Cerebellar nuclear complex (tissue), 1 donor: ENCODE data around the gene CFH.
"Not testable (repeated sequence)": the region's sequence is repeated elsewhere in the genome, so short reads cannot be mapped to it uniquely, and the experiment has no call there.

Experiments
- DNase-seq, 2 experiments: peaks; one replicate each; lab custom pipeline; 2025; lab: John Stamatoyannopoulos, UW

CFH gene

DNA sequence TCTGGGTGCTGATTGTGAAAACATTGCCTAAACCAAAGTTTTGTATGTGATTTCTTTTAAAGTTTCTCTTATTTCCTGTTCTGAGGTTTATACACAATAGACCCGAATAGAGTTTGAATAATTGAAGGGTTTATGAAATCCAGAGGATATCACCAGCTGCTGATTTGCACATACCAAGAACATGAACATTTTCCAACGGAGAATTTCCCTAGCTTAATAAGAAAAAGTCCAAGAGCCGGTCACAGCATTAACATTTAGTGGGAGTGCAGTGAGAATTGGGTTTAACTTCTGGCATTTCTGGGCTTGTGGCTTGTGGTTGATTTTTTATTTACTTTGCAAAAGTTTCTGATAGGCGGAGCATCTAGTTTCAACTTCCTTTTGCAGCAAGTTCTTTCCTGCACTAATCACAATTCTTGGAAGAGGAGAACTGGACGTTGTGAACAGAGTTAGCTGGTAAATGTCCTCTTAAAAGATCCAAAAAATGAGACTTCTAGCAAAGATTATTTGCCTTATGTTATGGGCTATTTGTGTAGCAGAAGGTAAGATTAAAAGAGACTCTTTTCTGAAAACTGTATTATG lies at the start of gene CFH:
Gene CFH, plus strand, starts transcription at position 407 of the 579 bp plus-strand sequence. Its CDS starts 75 bp downstream, at position 482.
- DNase-seq, result no peak

DNA sequence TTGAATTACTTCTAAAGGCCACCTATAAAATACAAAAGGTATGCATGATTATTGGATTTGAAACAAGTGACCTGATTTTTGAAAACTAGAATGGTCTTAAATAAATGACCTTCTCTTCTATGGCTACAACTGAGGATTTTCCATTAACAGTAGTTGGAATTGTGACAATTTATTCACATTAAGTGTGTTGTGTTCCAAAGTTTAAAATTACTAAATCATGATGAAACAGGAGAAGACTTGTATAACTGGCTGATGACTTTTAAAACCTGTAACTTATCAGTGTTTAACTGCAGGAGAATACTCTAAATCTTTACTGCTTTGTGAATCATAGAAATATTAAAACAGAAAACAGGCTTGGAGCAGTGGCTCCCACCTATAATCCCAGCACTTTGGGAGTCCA lies 48.2 kb upstream of the CFH start:
- DNase-seq, result no peak

DNA sequence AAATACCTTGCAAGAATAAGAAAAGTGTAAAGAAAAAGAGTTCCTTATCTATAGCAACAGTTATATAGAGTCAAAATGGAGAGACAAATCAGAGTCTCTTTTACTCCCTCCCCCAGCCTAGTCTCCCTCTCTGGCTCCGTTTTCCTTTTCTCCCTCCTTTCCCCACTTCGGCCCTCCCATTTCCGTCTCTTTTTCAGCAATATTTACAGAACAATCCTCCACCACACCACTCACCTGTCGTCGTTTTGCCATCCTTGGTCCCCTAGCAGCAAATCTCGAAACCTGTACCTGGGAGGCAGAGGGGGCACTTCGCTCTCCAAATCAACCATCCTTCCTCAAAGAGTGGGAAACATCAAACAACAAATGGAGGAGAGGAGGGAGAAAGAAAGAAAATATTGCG lies 43.9 kb upstream of the CFH start:
- no peak for DNase-seq

DNA sequence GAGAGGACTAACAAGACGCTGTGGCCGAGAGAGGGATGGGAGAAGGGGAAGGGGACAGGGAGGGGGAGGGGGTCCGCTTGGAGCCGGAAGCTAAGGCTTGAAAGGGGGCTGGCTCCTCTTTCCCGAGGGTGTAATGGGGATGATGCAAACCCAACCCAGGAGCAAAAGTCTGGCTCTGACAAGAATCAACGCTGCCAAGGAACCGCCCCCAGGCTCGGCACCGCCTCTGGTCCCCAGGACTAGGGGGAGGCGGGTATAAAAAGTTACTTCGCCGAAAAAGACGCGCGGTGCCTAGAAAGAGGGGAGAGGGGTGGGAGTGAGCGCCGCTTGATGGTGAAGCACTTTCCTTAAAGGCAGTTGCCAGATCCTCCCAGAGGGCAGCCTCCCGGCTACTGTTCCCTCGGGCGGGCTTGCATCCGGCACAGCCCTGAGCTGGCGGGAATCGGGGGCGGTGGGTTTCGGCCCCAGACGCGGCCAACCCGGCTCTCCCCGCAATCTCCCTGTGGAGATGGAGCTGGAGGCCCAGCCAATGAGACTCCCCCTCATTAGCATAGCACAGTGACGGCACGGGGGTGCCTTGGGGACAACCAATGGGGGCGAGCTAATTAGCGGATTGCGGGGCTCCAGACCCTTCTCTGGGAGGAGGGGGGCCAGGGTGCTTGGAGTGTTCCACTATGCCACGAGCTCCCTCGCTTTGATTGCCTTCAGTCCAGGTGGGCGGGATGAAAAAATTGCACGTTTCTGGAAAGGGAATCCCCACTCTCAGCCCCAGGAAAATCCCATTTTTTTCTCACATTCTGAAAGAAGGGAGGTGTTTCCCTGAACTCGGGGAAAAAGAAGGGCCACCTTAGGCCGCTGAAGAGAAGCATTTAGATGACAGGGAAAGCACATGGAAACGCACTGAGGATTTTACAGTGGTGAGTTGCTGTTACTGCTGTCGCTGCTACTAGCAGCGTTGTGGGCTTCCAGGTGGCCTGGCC lies 43.2 kb upstream of the CFH start, which contains the start of gene KCNT2:
Gene KCNT2, minus strand, starts transcription at position 51 of the 980 bp plus-strand sequence. CDS start 131 bp downstream, outside the sequence.
- DNase-seq, result no peak

DNA sequence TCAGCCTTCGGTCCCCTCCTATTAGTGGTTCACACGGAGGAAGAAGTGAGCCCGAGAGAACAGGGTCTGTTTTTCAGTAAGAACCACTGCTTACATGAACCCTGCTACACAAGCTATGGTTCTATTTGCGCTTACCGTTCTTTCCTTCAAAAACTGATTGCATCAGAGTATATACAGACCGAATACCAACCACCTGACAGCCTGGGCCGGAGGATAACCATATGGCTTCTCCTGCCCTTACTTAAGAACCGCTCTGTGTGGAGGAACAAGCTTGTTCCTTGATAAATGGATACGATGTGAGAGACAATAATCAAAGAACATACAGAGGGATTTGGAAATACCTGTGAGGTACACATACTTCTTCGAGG lies 42.5 kb upstream of the CFH start:
- DNase-seq, result no peak

DNA sequence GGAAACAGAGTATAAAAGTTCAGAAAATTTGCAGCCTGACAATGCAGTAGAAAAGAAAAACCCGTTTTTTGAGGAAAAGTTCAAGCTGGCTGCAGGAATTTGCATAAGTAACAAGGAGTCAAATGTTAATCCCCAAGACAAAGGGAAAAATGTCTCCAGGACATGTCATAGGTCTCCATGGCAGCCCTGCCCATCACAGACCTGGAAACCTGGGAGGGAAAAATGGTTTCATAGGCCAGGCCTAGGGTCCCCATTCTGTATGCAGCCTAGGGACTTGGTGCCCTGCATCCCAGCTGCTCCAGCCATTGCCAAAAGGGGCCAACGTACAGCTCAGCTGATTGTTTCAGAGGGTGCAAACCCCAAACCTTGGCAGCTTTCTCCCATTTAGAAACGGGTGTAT lies 40.0 kb upstream of the CFH start:
- no peak for DNase-seq

DNA sequence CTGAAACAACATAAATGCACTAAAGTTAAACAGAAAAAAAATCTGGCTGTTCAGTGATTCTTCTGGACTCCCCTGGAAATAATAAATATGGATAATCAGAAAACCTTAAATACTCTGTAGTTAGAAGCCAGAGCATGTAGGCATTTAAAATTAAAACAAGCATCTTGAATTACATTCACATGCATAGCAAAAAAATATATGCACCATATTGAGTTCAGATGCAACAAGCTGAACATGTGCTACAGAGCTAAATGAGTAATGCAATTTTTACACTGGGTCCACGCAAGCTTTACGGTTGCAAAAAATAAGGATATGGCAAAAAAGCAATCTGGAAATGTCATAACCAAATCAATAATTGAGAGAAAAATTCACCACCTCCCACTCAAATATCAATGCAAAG lies 32.1 kb upstream of the CFH start:
- no peak for DNase-seq

DNA sequence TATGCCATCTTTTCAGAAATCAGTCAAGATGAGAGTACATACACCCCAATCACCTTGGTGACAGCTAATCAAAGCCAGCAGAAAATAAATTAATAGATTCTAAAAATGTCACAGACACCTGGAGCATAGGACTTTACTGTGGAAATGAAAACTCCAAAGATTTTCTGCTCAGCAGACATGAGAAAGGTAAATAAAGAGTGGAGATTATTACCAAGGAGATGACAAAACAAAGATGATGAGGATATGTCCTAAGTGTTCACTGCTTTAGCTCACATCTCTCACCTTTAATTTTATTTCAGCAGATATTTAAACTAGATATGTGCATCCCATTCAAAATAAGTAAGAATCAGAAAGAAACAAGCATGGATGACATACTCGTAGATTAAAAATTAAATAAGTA lies 28.8 kb upstream of the CFH start:
- DNase-seq, result no peak

DNA sequence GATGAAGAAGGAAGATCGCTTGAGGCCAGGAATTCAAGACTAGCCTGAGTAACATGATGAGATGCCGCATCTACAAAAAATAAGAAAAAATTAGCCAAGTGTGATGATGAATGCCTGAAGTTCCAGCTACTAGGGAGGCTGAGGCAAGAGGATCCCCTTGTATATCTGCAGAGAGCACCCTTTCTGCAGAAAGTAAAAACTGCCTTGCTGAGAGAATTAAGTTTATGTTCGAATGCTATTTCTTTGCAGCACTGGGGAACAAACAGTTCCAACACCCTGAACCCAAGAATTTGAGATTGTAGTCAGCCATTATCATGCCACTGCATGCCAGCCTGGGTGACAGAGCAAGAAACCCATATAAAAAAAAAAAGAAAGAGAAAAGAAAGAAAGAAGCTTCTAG lies 23.0 kb upstream of the CFH start:
- no peak for DNase-seq

DNA sequence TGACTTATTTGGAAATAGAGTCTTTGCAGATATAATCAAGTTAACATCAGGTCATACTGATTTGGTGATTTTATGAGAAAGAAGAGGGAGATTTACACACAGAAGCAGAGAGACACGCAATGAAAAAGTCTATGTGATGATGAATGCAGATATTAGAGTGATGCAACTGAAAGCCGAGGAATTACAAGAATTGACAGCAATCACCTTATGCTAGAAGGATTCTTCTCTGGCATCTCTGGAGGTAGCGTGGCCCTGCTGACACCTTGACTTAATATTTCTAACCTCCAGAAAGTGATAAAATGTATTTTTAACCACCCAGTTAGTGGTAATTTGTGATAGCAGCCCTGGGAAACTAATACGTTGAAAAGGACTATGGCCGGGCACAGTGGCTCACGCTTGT lies 14.2 kb upstream of the CFH start:
- DNase-seq, result no peak

DNA sequence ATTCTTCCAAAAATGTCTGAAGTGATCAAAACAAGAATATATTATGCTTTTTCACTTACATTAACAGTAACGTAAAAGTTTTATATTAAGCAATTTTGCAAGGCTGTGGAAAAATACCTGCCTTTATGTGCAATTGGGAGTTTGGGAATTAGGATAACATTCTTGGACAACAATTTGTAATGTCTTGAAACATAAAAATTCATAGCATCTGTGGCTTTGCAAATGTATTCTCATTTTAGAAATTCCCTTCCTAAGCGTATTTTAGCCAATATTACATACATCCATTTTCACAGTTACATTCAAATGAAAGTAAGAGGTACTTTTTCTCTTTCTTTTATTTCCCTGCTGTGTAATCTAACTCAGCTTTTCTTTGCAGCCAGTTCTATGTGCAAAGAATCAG lies 13.4 kb upstream of the CFH start:
- DNase-seq, result no peak

DNA sequence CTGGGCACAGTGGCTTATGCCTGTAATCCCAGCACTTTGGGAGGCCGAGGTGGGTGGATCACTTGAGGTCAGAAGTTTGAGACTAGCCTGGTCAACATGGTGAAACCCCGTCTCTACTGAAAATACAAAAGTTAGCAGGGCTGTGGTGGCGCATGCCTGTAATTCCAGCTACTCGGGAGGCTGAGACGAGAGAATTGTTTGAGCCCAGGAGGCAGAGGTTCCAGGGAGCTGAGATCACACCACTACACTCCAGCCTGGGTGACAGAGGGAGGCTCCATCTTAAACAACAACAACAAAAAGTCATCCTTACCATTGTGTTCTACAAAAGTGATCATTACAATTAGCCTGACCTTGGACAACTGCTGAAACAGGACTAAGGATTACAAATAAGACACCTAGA lies 12.6 kb upstream of the CFH start:
- not testable (repeated sequence) for DNase-seq

DNA sequence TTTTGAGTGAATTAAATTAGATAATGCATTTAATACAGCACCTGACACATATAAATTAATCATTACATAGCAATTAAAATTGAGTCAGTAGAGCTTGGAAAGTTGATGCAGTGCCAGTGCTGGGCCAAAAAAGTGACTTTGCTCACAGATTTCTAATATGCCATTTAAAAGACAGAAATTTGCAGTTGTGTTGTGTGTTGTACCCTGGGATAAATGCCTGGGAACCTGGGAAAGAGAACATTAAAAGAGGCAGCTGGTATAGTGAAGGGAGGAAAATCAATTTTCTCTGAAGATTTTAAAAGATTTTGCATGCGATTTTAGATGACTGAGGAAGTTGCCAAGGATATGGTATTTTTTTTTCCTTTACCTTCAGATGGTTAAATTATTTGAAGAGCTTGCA lies 10.9 kb upstream of the CFH start:
- no peak for DNase-seq

DNA sequence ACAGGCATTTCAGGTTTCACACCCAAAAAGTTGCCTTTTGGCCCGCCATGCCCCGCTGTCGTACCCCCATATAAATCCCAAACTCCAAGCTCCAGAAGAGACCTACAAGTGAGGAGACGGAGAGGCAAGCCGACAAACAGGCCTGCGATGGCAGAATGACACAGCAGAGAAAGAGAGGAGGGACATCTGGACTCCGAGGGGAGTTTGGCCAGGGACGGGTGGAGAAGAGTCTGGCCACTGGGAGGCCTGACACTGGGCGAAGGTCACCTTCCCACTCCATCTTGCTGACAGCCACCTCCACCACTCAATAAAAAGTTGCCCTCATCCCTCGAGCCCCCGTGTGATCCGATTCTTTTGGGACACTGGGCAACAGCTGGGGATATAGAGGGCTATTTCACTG lies 1.9 kb upstream of the CFH start:
- DNase-seq, result no peak

DNA sequence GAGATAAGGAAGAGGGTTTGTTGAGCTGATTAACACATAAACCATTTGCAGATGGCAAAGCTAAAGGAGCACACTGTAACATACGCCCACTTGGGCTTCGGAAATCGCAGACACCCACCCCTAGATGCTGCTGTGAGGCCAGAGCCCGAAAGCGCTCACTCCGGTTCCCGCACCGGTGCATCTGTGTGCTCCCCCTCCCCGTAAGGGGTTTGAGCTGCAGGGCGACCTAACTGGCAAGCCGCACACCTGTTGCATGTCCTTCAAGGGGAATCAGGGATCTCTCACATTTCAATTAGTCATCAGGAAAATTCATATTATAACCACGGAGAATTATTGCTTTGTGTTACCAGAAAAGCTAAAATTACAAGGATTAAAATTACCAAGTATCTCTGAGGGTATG lies 1.4 kb upstream of the CFH start:
- no peak for DNase-seq

DNA sequence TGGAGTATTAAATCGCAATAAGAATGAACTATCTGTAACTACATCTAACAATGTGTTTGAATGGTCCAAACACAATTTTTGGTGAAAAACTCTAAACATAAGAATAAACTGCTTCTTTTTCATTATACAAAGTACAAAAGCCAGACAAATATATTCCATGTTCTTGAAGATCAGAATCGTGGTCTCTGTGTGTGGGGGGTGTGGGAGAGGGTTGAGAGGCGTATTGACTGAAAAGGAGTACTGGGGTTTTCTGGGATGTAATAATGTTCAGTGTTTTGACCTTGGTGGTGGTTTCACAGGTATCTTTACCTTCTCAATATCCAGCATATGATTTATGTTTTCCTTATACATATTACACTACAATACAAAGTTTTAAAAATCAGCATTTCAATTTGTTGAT lies 764 bp upstream of the CFH start:
- no peak for DNase-seq

DNA sequence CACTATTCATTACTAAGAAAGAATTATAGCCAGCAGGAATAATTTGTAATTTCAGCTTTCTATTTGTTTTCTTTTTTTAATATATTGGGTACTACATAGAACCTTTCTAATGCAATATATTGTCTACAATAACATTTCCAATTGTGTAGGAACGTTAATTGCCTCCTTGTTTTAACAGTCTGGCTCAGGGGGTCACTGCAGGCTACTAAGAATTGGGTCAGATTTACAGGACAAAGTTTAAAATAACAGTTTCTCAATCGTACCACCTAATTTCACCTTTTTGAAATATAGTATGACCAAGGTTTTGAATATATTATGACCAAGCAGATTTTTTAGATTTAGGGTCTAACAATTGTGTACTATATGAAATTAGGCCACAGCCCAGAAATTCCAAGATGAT lies 2.4 kb downstream of the CFH start:
- no peak for DNase-seq

DNA sequence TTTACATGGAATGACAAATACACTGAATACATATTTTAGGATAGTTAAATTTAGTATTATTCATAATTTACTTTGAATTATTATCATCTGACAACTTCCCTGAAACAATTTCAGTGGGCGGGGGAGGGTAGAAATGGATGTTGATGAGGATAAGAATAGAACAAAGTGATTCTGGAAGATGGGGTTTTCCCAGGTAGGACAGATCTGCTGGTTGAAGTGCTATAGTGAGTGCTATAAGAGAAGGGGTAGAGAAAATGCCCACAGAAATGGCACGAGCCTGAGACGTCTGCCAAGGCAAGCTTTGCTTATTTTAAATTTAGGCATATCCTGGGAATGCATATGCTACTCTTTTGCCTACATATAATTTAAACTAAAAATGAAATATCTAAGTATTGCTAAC lies 3.2 kb downstream of the CFH start:
- no peak for DNase-seq

DNA sequence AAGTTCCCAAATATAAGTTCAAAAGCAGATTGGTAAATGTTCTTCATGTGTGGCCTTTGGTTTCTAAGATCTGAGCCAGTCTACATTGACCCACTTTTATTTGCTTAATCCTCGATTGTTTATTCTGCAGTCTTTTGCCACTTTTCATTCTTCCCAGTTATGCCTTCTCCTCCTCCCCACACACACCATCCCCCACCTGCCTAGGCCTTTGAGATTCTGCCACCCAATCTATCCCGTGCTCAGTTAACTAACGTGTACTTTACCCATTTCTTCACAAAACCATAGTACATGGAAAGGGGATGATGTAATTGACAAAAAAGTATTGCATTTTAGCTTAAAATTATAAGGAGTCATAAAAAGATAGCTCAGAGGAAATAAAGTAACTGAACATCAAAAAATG lies 3.7 kb downstream of the CFH start:
- DNase-seq, result no peak

DNA sequence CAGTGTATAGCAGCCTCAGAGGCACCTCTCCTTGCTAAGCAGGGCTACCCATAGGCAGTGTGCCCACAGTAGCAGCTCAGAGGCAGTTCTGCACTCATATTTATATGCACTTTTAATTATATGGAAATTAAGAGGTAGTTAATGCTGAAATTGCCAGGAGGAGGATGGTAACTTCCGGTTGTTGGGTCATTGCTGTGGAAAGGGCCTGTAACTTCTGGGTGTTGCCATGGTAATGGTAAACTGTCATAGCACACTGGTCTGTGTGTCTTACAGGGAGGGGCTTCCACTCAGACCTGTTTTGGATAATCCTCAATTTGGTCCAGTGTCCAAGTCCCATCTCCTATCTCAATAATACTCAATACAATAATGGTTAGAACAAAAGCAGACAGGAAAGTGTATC lies 7.6 kb downstream of the CFH start:
- no peak for DNase-seq

DNA sequence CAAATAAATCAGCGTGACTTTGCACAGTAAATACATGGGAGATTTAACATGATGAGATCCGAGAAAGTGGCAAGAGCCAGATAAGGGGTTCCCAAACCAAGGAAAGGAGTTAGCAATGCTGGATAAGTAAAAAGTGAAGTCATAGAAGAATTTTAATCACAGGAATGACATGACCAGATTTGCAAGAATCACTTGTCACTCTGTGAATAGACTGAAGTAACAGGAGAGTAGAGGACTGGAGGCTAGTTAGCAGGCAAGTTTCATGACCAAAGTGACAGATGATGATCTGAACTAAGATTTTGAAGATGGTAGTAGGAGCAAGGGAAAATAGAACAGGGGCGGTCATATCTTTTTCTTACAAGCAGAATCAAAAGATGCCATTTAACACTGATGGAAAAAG lies 8.4 kb downstream of the CFH start:
- DNase-seq, result no peak

DNA sequence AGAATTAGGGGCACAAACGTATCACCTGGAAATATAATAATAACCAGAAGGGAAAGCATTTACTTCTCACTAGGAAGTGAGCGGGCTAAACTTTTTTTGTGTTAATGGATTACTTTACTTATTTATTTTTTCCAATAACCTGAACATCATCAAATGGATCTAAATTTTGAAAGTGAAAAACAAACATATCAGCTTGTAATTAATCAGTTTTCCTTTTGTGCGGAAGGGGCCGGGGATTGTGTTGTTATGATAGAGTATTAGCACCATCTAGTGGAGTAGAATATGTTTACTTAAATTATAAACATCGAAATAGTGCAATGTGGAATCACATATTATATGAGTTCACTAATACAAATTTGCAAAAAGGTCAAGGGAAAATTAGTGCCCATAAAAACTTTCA lies 9.0 kb downstream of the CFH start:
- no peak for DNase-seq

DNA sequence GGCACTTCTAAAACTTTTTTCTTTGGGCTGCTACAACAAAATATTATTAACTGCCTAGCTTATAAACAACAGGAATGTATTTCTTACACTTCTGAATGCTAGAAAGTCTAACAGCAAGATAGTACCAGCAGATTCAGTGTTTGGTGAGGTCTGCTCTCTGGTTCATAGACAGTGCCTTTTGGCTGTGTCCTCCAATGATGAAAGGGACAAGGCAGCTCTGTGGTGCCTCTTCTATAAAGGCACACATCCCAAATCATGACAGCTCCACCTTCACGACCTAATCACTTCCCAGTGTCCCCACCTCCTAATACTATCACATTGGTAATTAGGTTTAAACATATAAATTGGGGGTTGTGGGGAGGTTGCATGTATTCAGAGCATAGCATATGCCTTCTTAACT lies 9.5 kb downstream of the CFH start:
- DNase-seq, result no peak

DNA sequence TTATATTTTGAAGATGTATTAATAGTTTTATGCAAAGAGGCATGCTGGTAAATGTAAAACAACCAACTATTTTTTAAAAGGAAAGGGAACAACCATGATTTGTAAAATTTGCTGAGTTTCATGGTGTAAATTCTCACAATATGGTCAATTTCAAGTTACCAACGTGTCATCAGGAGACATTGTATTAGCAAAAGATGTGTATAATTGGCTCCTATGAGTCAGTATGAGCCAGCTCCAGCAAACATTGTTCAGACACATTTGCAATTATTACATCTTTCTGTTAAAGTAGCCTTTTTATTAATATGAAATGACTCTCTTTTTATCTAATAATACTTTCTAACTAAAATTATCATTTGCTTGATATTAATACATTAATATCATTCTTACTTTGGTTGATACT lies 15.3 kb downstream of the CFH start:
- DNase-seq, result no peak
